GM12892 (cell line): ENCODE data around the gene PPP3CA.

ENCODE experiments used
- POLR2A ChIP-seq: IDR thresholded peaks from 2 replicates; pipeline ENCODE4 v1.6.1; 2011; ENCODE audit warnings: low read depth, low read length, control low read depth
- POLR2AphosphoS5 ChIP-seq: IDR thresholded peaks from 2 replicates; pipeline ENCODE4 v1.6.1; 2011; ENCODE audit warnings: low read depth, low read length, control low read depth
- TAF1 ChIP-seq: IDR thresholded peaks from 2 replicates; pipeline ENCODE4 v1.6.1; 2011; ENCODE audit warnings: low read depth, mild to moderate bottlenecking, control low read depth, low read length, borderline replicate concordance

GRCh38 chr4:101068115-101068514 is 279.2 kb downstream of the PPP3CA start:
- TF ChIP-seq POLR2AphosphoS5 = no peak
- no peak for TF ChIP-seq POLR2A
- TF ChIP-seq TAF1 = no peak
